ENCODE data around the gene BDH1.
A peak's percentile ranks its signal among the peaks of the same experiment; 100 is the strongest.

The BDH1 gene

GRCh38 chr3:197545571-197545970 lies 10.2 kb downstream of the BDH1 start:
- peaks cover 15% of the 10 kb centered on the region for H3K4me1 Mint-ChIP-seq
- DNase-seq (no peak), ATAC-seq (no peak)
- H3K27ac Mint-ChIP-seq: no peak overlapping the region
- H3K27me3 Mint-ChIP-seq: no peaks in the 10 kb centered on the region
- no peak overlapping the region for H3K4me3 Mint-ChIP-seq
- H3K9me3 Mint-ChIP-seq: no peaks in the 10 kb centered on the region

- DNase-seq: no peak
- no peak overlapping the region for H3K27ac Mint-ChIP-seq
Measured at GRCh38 chr3:197545101-197545500, 10.7 kb downstream of the BDH1 start.

GRCh38 chr3:197542741-197543454 lies 12.9 kb downstream of the BDH1 start:
- H3K4me3 Mint-ChIP-seq: no peak overlapping the region
- H3K27ac Mint-ChIP-seq: no peak overlapping the region

More at GRCh38 chr3:197545101-197545500, 10.7 kb downstream of the BDH1 start:
- no peaks in the 10 kb centered on the region for H3K27me3 Mint-ChIP-seq
- no peaks in the 10 kb centered on the region for H3K9me3 Mint-ChIP-seq
- ATAC-seq: no peak
- H3K4me3 Mint-ChIP-seq: no peak overlapping the region
- peaks cover 15% of the 10 kb centered on the region for H3K4me1 Mint-ChIP-seq

GRCh38 chr3:197541756-197542539 lies 13.8 kb downstream of the BDH1 start:
- Mint-ChIP-seq H3K27me3 (no peaks in the 10 kb centered on the region), H3K4me3 (no peak overlapping the region), H3K9me3 (no peaks in the 10 kb centered on the region), H3K27ac (peak overlapping the region in 1 of 2 donors; percentile 82), H3K4me1 (peaks cover 1% of the 10 kb centered on the region)
- ATAC-seq (no peak), DNase-seq (peak in 1 of 2 donors; percentile 7)

More at GRCh38 chr3:197542741-197543454, 12.9 kb downstream of the BDH1 start:
- DNase-seq (no peak), ATAC-seq (no peak)
- H3K27me3 Mint-ChIP-seq: no peaks in the 10 kb centered on the region
- H3K4me1 Mint-ChIP-seq: peaks cover 11% of the 10 kb centered on the region
- no peaks in the 10 kb centered on the region for H3K9me3 Mint-ChIP-seq

- Mint-ChIP-seq H3K9me3 (no peaks in the 10 kb centered on the region), H3K4me1 (no peaks in the 10 kb centered on the region), H3K27me3 (no peaks in the 10 kb centered on the region), H3K4me3 (no peak overlapping the region), H3K27ac (peak overlapping the region in 1 of 2 donors; percentile 54)
- ATAC-seq (no peak), DNase-seq (no peak)
Measured at GRCh38 chr3:197540961-197541377, 14.8 kb downstream of the BDH1 start.

- H3K4me1 Mint-ChIP-seq: no peaks in the 10 kb centered on the region
- ATAC-seq: no peak
- H3K9me3 Mint-ChIP-seq: no peaks in the 10 kb centered on the region
- no peak overlapping the region for H3K27ac Mint-ChIP-seq
- no peaks in the 10 kb centered on the region for H3K27me3 Mint-ChIP-seq
- no peak for DNase-seq
- H3K4me3 Mint-ChIP-seq: no peak overlapping the region
Measured at GRCh38 chr3:197539651-197540051, 16.1 kb downstream of the BDH1 start.

- Mint-ChIP-seq H3K27ac (no peak overlapping the region), H3K9me3 (no peaks in the 10 kb centered on the region), H3K4me3 (no peak overlapping the region), H3K4me1 (no peaks in the 10 kb centered on the region), H3K27me3 (no peaks in the 10 kb centered on the region)
- DNase-seq (no peak), ATAC-seq (no peak)
Measured at GRCh38 chr3:197533927-197534725, 21.6 kb downstream of the BDH1 start.

- Mint-ChIP-seq H3K27me3 (no peaks in the 10 kb centered on the region), H3K27ac (no peak overlapping the region), H3K4me1 (no peaks in the 10 kb centered on the region), H3K9me3 (no peaks in the 10 kb centered on the region), H3K4me3 (no peak overlapping the region)
- DNase-seq: no peak
- no peak for ATAC-seq
Measured at GRCh38 chr3:197533396-197533795, 22.4 kb downstream of the BDH1 start.

- Mint-ChIP-seq H3K4me1 (no peaks in the 10 kb centered on the region), H3K27ac (no peak overlapping the region), H3K9me3 (no peaks in the 10 kb centered on the region), H3K27me3 (no peaks in the 10 kb centered on the region), H3K4me3 (no peak overlapping the region)
- ATAC-seq (no peak), DNase-seq (no peak)
Measured at GRCh38 chr3:197532388-197532787, 23.4 kb downstream of the BDH1 start.

- DNase-seq: no peak
- ATAC-seq: no peak
- Mint-ChIP-seq H3K27ac (no peak overlapping the region), H3K27me3 (no peaks in the 10 kb centered on the region), H3K4me3 (no peak overlapping the region), H3K9me3 (no peaks in the 10 kb centered on the region), H3K4me1 (no peaks in the 10 kb centered on the region)
Measured at GRCh38 chr3:197528190-197528589, 27.6 kb downstream of the BDH1 start.

- ATAC-seq (no peak), DNase-seq (no peak)
- H3K4me3 Mint-ChIP-seq: no peak overlapping the region
- H3K9me3 Mint-ChIP-seq: no peaks in the 10 kb centered on the region
- peaks cover 2% of the 10 kb centered on the region for H3K4me1 Mint-ChIP-seq
- H3K27ac Mint-ChIP-seq: peak overlapping the region in 1 of 2 donors; percentile 42
- no peaks in the 10 kb centered on the region for H3K27me3 Mint-ChIP-seq
Measured at GRCh38 chr3:197527569-197527968, 28.2 kb downstream of the BDH1 start.

- Mint-ChIP-seq H3K4me3 (no peak overlapping the region), H3K27me3 (no peaks in the 10 kb centered on the region), H3K9me3 (no peaks in the 10 kb centered on the region), H3K27ac (peak overlapping the region in 1 of 2 donors; percentile 28), H3K4me1 (peaks cover 10% of the 10 kb centered on the region)
- no peak for DNase-seq
- no peak for ATAC-seq
Measured at GRCh38 chr3:197525706-197526105, 30.1 kb downstream of the BDH1 start.

GRCh38 chr3:197524128-197524527 lies 31.6 kb downstream of the BDH1 start:
- peaks cover 1 to 2% of the 10 kb centered on the region in 2 donors for H3K9me3 Mint-ChIP-seq
- ATAC-seq (no peak), DNase-seq (no peak)
- peak overlapping the region in 1 of 2 donors; percentile 12 for H3K27ac Mint-ChIP-seq
- no peaks in the 10 kb centered on the region for H3K27me3 Mint-ChIP-seq
- H3K4me3 Mint-ChIP-seq: no peak overlapping the region
- peaks cover 18% of the 10 kb centered on the region for H3K4me1 Mint-ChIP-seq

GRCh38 chr3:197523526-197523925 lies 32.2 kb downstream of the BDH1 start:
- no peak overlapping the region for H3K4me3 Mint-ChIP-seq
- no peaks in the 10 kb centered on the region for H3K27me3 Mint-ChIP-seq

GRCh38 chr3:197522881-197523441 lies 32.8 kb downstream of the BDH1 start:
- Mint-ChIP-seq H3K27me3 (no peaks in the 10 kb centered on the region), H3K4me3 (no peak overlapping the region), H3K9me3 (peaks cover 6 to 7% of the 10 kb centered on the region in 2 donors), H3K4me1 (peaks cover 22% of the 10 kb centered on the region), H3K27ac (no peak overlapping the region)
- no peak for ATAC-seq
- no peak for DNase-seq

More at GRCh38 chr3:197523526-197523925, 32.2 kb downstream of the BDH1 start:
- no peak for DNase-seq
- ATAC-seq: no peak
- peaks cover 6 to 7% of the 10 kb centered on the region in 2 donors for H3K9me3 Mint-ChIP-seq
- no peak overlapping the region for H3K27ac Mint-ChIP-seq
- H3K4me1 Mint-ChIP-seq: peaks cover 22% of the 10 kb centered on the region

Data from stimulated activated naive CD8-positive, alpha-beta T cell treated with anti-CD3 and anti-CD28 coated beads, Interleukin-15, amount 100 ng/mL, for 72 hours (primary cell).